Transverse colon (tissue), 4 donors: ENCODE data around the gene WLS.

Experiments
- POLR2A ChIP-seq: fragments of 450-650 bp; IDR thresholded peaks from one replicate; pipeline ENCODE4 v1.6.1; 2016; ENCODE audit warnings: antibody characterized with exemption, mild to moderate bottlenecking, moderate library complexity
- POLR2AphosphoS5 ChIP-seq, 3 donors: sonication (generic); formaldehyde crosslinking; IDR thresholded peaks; one replicate each; pipeline ENCODE4 v1.6.1; 2016; ENCODE audit warnings: antibody characterized with exemption in 3 of 3
- TF ChIP-seq, protein P1 (sequence below), 5 experiments: fragments of 200-600 bp in 3 of 5; fragments of 450-650 bp in 2 of 5; sonication (generic) in 3 of 5; IDR thresholded peaks; 1 replicate in 2 of 5; 2 replicates in 3 of 5; pipeline ENCODE4 v1.5.1; 2016 to 2017; ENCODE audit warnings: antibody characterized with exemption in 5 of 5, inconsistent platforms in 3 of 5, mild to moderate bottlenecking in 2 of 5, moderate library complexity in 1 of 5

GRCh38 chr1:68213843-68214242, 18.5 kb downstream of the WLS start:
- TF ChIP-seq POLR2AphosphoS5 (IDR thresholded peaks at IDR 0.05) (peak; percentile 20 to 74 (median 72)), POLR2A (no peak)
- TF ChIP-seq, protein P1, sequence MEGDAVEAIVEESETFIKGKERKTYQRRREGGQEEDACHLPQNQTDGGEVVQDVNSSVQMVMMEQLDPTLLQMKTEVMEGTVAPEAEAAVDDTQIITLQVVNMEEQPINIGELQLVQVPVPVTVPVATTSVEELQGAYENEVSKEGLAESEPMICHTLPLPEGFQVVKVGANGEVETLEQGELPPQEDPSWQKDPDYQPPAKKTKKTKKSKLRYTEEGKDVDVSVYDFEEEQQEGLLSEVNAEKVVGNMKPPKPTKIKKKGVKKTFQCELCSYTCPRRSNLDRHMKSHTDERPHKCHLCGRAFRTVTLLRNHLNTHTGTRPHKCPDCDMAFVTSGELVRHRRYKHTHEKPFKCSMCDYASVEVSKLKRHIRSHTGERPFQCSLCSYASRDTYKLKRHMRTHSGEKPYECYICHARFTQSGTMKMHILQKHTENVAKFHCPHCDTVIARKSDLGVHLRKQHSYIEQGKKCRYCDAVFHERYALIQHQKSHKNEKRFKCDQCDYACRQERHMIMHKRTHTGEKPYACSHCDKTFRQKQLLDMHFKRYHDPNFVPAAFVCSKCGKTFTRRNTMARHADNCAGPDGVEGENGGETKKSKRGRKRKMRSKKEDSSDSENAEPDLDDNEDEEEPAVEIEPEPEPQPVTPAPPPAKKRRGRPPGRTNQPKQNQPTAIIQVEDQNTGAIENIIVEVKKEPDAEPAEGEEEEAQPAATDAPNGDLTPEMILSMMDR (IDR thresholded peaks at IDR 0.05): no peak
